GM19238 (cell line): Measurements from ENCODE around the gene EIF3L.

Experiments
- DNase-seq: peaks from one replicate; pipeline ENCODE4 v3.0.0; 2011; ENCODE audit warnings: low spot score; ENCODE audit not compliant: insufficient read length

EIF3L gene

DNA sequence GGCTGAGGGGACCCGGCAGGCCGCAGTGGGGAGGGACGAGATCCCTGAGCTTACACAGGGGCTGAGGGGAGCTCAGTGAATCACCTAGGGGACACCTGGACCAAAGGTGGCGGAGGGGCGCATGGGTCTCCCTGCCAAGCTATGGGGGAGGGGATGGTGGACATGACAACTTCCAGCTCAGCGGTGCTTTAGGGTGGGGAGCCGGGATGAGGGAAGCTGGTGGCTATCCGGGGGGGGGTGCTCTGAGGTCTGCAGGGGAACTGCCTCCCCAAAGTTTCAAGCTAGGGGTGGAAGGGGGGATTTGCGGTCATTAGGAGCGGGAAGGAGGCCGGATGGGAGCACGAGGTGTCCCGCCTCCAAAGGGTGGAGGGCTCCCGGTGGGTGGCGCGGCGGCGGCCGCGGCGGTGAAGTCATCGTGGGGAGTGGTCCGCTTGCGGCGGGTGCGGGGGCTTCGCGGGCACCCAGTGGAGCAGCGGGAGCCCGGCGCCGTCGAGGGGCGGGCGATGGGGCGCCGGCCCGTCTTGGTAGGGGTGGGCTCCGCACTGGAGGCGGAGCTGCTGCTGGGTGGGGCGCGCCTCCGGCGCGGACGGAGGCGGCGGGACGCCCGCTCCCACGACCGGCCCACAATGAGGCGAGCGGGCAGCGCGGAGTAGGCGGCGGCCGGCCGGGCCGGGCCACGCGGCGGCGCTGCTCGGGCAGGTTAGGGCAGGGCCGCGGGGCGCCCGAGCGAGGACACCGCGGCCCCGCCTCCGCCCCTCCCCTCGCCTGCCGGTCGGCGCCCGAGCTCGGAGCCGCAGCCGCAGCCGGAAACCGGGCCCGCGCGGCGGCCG, 56.5 kb downstream of the EIF3L start, which contains the start of gene MICALL1:
TSS of gene MICALL1 (plus strand) at position 764 of the 830 bp plus-strand sequence. CDS start 126 bp downstream, outside the sequence.
- DNase-seq: peak; percentile 87

- peak; percentile 63 for DNase-seq
Observed at GRCh38 chr22:37906364-37907008, 57.3 kb downstream of the EIF3L start.

- DNase-seq: no peak
Observed at GRCh38 chr22:37907036-37907954, 58.1 kb downstream of the EIF3L start.

DNA sequence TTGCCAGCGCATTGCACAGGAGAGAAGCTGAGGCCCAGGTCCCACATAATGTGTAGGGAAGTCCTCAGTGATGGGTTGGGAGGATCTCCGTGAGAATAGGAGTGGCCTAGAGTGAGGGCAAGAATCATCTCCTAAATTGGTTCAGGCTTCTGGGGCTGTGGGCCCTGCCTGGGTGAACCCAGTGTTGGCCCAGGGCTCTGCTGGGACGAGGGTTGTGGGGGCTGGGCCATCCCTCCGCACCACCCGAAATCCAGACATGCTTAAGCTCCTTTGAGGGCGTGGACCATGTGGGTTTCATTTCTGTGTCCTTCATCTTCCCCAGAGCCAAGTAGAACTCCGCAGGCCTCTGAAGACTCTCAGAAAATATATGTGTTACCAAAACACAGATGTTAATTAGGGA, 60.5 kb downstream of the EIF3L start:
- DNase-seq: no peak

DNA sequence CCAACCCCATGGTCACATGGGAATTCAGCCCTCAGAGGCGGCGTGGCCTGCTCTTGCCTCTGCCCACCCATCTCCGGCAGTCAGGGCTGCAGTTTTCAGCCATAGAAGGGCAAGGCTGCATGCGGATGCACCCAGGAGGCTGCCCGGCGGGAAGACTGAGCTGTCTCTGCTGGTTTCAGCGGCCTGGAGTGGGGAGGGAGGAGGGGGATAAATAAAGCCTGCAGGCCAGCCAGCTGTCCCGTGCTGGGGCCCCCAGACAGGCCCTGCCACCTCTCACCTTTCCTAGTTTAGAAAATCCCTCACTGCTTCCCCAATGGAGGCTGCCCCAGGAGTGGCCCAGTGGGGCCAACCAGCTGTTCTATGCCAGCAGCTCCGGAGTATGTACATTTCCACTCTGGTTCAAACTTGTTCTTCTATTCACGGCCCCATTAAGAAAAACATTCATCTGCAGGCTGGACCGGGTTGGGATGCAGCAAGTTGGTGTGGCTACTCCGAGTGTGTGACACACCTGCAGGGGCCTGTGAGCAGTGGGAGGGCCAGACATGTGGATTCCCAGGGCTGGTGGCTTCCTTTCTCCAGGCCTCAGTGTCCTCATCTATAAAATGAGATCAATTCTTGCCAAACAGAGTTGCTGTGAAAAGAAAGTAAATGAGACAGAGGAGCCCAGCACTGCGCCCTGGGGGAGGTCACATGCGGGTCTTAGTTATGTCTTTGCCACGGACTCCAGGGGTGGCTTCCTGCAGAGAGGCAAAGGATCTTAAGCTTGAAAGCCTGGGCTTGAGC, 61.9 kb downstream of the EIF3L start:
- DNase-seq: no peak

DNA sequence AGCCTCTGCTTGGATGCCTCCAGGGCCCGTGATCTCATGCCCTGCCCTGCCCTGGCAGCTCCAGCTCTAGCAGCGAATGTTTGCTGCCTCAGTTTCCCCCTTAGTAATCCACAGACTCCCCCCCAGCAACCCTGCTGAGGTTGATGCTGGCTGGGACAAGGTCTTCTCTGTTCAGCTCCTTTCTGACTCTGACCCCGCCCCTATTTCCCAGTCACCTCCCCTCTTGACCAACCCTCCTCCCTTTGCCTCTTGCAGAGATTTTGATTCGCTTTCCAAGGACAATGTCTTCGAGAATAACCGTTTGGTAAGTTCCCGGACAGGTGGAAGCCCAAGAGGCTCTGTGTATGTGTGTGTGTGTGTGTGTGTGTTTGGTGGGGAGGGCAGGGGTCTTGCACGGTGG, 62.5 kb downstream of the EIF3L start:
- DNase-seq: no peak

GRCh38 chr22:37912171-37912570, 63.0 kb downstream of the EIF3L start:
- no peak for DNase-seq

- DNase-seq: no peak
Observed at GRCh38 chr22:37913233-37913721, 64.1 kb downstream of the EIF3L start.

GRCh38 chr22:37916311-37916710, 67.1 kb downstream of the EIF3L start:
- DNase-seq: no peak

DNA sequence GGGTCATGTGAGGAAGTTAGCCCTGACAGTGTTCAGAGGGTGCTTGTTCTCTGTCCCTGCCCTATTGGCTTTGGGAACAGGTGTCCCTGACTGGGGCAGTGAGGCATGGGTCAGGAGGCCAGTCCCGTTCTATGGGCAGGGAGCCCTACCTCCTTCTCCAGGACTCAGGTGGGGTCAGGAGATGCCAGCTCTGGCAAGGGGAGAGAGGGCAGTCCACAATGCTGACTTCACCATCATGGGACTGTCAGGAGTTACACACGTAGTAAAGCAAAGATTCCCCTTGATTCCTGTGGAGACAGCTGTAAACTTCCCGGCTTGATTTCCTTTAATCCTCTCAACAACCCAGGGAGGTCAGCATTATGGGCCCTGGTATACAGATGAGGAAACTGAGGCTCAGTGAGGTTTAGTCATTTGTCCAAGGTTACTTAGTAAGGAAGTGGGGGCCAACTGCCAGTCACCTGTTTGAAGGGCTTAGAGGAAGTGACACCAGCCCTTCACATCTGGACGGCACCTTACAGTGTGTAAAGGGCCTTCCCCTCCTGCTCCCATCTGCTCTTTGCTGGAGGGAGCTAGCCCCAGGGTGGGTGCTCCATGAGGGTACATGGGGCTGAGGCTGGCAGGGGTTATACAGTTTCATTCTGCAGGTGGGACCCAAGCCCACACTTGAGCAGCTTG, 68.8 kb downstream of the EIF3L start:
- DNase-seq: no peak

GRCh38 chr22:37918580-37919270, 69.5 kb downstream of the EIF3L start:
- no peak for DNase-seq

- DNase-seq: no peak
Observed at GRCh38 chr22:37920126-37920525, 70.9 kb downstream of the EIF3L start.

- DNase-seq: no peak
Observed at GRCh38 chr22:37922191-37922590, 73.0 kb downstream of the EIF3L start.

DNA sequence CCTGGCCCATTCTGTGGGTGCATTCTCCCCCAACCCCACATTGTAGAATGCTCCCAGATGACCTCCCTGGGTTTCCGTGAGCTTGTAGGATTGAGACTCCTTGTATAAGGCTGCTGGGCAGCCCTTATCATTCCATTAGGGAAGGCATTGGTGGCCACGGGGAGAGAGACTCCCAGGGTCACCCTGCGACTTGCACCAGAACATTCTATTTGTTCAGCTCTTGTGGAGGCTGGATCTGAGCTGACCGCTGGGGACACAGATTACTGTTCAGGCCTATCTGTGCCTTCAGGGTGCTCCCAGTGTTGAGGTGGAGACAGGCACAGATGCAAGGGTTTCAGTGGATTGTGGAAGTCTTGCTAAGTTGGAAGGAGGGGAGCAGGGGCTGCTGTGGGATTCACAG, 74.7 kb downstream of the EIF3L start:
- DNase-seq: no peak

DNA sequence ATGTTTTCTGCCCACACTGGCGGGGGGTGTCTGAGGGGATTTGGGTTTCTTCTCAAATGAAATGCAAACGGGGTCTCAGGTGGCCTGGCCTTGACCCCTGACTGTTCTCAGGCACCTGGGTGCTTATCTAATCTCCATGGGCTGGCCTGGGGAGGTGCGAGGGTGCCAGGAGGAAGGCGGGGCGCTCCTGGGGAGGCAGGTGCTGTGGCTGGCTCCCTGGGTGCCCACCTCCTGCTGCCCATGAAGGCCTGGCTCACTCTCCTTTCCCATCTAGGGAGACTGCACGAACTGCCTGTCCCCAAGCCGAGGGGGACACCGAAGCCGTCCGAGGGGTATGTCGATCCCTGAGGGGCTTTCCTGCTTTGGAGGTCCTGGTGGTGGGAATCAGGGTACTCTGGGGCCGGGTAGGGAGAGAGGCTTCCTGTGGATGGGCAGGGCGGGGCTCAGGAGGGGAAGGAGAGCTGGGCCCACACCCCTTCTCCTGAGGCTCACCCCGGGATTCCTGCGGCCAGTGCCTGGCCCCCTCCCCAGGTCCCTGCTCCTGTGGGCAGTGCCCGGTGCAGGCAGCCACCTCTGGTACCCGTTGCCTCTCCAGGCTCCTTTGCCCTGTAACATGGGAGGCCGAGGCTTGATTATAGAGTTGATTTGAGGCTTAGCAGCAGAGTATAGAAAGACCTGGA, 75.3 kb downstream of the EIF3L start:
- DNase-seq: no peak

GRCh38 chr22:37925330-37925729, 76.1 kb downstream of the EIF3L start:
- no peak for DNase-seq

DNA sequence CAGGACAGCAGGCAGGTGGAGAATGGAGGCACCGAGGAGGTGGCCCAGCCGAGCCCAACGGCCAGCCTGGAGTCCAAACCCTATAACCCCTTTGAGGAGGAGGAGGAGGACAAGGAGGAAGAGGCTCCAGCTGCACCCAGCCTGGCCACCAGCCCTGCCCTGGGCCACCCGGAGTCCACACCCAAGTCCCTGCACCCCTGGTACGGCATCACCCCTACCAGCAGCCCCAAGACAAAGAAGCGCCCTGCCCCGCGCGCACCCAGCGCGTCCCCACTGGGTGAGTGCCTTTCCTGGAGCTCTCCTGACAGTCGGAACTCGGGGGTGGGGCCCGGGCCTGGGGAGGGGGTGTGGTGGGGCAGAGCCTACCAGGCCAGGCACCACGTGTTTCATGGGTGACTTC, 76.5 kb downstream of the EIF3L start:
- no peak for DNase-seq

GRCh38 chr22:37926358-37926757, 77.1 kb downstream of the EIF3L start:
- no peak for DNase-seq
